Transverse colon (tissue), 4 donors: Measurements from ENCODE around the gene SH3RF3. TPM values are rescaled to one million over a fixed set of nuclear protein-coding genes. Genes with fewer than 3 reads are reported as not detected.

ENCODE experiments used
- DNase-seq: peaks from one replicate; pipeline ENCODE4 v3.0.0-alpha.2; 2019
- H3K27ac ChIP-seq, 4 donors: fragments of 200-600 bp; sonication (generic); 2 replicates each; pipeline ENCODE4 v1.5.1; 2016 to 2018; ENCODE audit warnings: inconsistent platforms in 4 of 4
- H3K27me3 ChIP-seq: fragments of 200-600 bp; sonication (generic); 2 replicates; pipeline ENCODE4 v1.5.1; 2017; ENCODE audit warnings: inconsistent platforms
- H3K36me3 ChIP-seq, 4 donors: fragments of 200-600 bp; sonication (generic); 2 replicates each; pipeline ENCODE4 v1.5.1; 2017 to 2019; ENCODE audit warnings: inconsistent platforms in 4 of 4
- H3K4me1 ChIP-seq, 4 donors: fragments of 200-600 bp; sonication (generic); 2 replicates each; pipeline ENCODE4 v1.5.1; 2017 to 2020; ENCODE audit warnings: inconsistent platforms in 4 of 4
- H3K4me3 ChIP-seq, 4 donors: fragments of 200-600 bp; sonication (generic); 1 replicate in 1 of 4; 2 replicates in 3 of 4; pipeline versions ENCODE4 v1.5.1 to v1.6.1; 2017 to 2019; ENCODE audit warnings: inconsistent platforms in 4 of 4
- H3K9me3 ChIP-seq, 2 donors: fragments of 200-600 bp; sonication (generic); 2 replicates each; pipeline ENCODE4 v1.5.1; 2017 to 2019; ENCODE audit warnings: inconsistent platforms in 2 of 2
- EP300 ChIP-seq: sonication (generic); formaldehyde crosslinking; IDR thresholded peaks from one replicate; pipeline ENCODE4 v1.6.1; 2017; ENCODE audit warnings: antibody characterized with exemption, low read depth
- POLR2A ChIP-seq: fragments of 450-650 bp; IDR thresholded peaks from one replicate; pipeline ENCODE4 v1.6.1; 2016; ENCODE audit warnings: antibody characterized with exemption, mild to moderate bottlenecking, moderate library complexity
- POLR2AphosphoS5 ChIP-seq, 3 donors: sonication (generic); formaldehyde crosslinking; IDR thresholded peaks; one replicate each; pipeline ENCODE4 v1.6.1; 2016; ENCODE audit warnings: antibody characterized with exemption in 3 of 3
- WGBS, 2 donors: methylation state at CpG; one replicate each; pipeline ENCODE4 v1.1.5; 2018; ENCODE audit warnings: low coverage in 1 of 2; 5-methylcytosine and 5-hydroxymethylcytosine counted together
- in situ Hi-C, 4 donors: fragments of 200-750 bp; cut with MboI; loops; one replicate each; pipeline versions ENCODE4 v1.15.0 to v1.15.1; 2017; ENCODE audit warnings: low sequenced_read_pairs in 3 of 4, low pct_ligation_motif_present in 1 of 4, low pct_unique_long_range_greater_than_20kb in 1 of 4
- intact Hi-C: fragments of 100-400 bp; cut with DNase I; formaldehyde crosslinking; loops from one replicate; pipeline ENCODE4 v1.15.1; 2023; ENCODE audit warnings: low total_unique reads
- total RNA-seq, 4 donors: library from RNA; depleted of rRNA; stranded (reverse); fragments of >200 nt; gene quantifications; one replicate each; pipeline ENCODE4 v1.1.0, GENCODE V29; 2016
- TF ChIP-seq, protein P1 (sequence below), 5 experiments: fragments of 200-600 bp in 3 of 5; fragments of 450-650 bp in 2 of 5; sonication (generic) in 3 of 5; IDR thresholded peaks; 1 replicate in 2 of 5; 2 replicates in 3 of 5; pipeline ENCODE4 v1.5.1; 2016 to 2017; ENCODE audit warnings: antibody characterized with exemption in 5 of 5, inconsistent platforms in 3 of 5, mild to moderate bottlenecking in 2 of 5, moderate library complexity in 1 of 5

SH3RF3 gene
- total RNA-seq, 4 donors from 2014 or later: 1.9 to 8.8 (median 2.9) TPM

DNA sequence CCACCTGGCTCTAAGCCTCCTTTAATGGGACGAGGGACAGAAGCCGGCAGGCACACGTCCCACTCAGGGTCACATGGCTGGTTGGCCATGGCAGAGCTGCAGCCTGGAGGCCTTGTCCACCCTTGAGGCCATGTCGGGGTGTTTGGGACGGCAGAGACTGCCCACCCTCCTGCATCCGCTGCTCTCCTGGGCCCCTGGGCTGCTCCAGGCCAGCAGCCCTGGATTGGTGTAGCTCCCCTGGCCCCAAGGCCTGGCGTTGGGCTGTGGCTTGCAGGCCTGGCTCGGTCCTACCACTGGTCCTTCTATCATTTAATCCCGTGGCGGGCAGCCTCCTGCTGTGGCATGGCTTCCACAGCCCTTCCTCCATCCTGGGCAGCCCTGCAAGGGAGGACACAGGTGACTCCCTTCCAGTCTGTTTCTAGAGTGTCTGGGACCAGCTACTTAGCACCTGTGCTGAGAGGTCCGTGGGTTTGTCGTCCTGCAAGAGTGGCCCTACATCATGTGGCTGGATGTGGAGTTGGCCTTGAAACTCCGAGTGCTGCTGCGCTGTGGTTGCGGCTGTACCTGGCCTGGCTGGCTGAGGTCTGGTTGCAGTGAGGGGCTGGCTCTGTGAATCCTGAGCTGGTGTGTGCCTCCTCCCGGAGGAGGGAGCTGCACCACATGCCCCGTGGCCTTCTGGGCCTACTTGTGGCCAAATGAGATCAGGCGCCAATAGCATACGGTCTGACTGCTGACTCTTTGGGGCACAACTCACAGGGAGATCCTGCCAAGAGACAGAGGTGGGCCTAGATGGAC lies 67.3 kb downstream of the SH3RF3 start:
- Histone ChIP-seq H3K4me1 (peaks cover 0 to 9% (median 4%) of the 10 kb centered on the region in 4 donors), H3K4me3 (no peak overlapping the region), H3K36me3 (no peaks in the 10 kb centered on the region), H3K27ac (no peak overlapping the region), H3K9me3 (no peaks in the 10 kb centered on the region), H3K27me3 (no peaks in the 10 kb centered on the region)
- in situ Hi-C loops (no loop called here), intact Hi-C loops (no loop called here)
- no peak for DNase-seq
- 91% methylated on average over 13 of the region's 19 CpGs; no CpG with 5 or more reads in 1 of the 2 donors for WGBS, 2 donors
- no peak for TF ChIP-seq POLR2A
- TF ChIP-seq POLR2AphosphoS5 (IDR thresholded peaks at IDR 0.05): no peak
- TF ChIP-seq EP300: no peak

DNA sequence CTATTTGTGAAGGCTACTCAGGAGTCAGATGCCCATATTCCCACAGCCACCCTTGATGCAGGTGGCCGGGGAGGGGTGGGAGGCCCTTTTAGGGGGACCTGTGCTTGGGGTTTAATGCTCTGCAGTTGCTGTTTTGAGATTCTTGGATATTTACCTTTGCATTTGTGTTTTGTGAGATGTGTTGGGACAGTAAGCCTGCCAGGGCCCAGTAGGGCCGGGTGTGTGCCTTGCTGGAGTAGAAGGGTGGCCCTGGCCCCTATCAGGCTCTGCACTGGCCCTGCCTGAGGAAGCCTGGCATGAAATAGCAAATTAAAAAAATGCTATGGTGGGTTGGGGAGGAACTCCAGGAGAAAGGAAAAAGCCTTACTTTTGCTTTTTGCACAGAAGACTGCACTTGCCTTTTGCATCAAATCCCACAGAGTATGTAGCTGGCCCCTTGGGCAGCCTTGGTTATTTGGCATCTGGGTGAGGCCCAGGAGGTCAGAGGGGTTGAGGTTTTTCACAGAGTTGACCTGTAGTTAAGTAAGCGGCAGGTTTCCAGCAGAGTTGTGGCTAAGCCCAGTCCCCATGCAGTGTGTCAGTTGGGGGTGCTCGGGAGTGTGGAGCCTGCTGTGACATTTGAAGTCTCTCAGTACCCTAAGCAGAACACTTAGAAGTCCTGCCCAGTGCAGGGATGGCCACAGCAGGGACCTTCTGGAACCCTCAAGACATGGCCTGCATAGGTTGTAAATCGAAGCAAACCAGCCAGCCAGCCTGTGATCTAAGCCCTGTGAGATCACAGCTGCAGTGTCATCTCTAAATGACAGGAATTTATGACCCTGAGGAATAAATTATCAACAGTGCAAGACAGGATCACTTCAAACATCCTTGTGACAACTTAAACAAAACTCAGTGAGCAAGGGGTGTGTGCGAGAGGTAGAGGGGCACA lies 68.8 kb downstream of the SH3RF3 start:
- in situ Hi-C loops: no loop called here
- Histone ChIP-seq H3K27me3 (no peaks in the 10 kb centered on the region), H3K9me3 (no peaks in the 10 kb centered on the region), H3K27ac (no peak overlapping the region), H3K4me1 (peaks cover 0 to 9% (median 4%) of the 10 kb centered on the region in 4 donors), H3K4me3 (no peak overlapping the region), H3K36me3 (no peaks in the 10 kb centered on the region)
- intact Hi-C loops: no loop called here
- 78 to 82% methylated on average over 2 to 6 of the region's 6 CpGs for WGBS, 2 donors
- TF ChIP-seq POLR2AphosphoS5 (IDR thresholded peaks at IDR 0.05): no peak
- no peak for TF ChIP-seq EP300
- TF ChIP-seq, protein P1, sequence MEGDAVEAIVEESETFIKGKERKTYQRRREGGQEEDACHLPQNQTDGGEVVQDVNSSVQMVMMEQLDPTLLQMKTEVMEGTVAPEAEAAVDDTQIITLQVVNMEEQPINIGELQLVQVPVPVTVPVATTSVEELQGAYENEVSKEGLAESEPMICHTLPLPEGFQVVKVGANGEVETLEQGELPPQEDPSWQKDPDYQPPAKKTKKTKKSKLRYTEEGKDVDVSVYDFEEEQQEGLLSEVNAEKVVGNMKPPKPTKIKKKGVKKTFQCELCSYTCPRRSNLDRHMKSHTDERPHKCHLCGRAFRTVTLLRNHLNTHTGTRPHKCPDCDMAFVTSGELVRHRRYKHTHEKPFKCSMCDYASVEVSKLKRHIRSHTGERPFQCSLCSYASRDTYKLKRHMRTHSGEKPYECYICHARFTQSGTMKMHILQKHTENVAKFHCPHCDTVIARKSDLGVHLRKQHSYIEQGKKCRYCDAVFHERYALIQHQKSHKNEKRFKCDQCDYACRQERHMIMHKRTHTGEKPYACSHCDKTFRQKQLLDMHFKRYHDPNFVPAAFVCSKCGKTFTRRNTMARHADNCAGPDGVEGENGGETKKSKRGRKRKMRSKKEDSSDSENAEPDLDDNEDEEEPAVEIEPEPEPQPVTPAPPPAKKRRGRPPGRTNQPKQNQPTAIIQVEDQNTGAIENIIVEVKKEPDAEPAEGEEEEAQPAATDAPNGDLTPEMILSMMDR (IDR thresholded peaks at IDR 0.05): no peak
- no peak for TF ChIP-seq POLR2A
- DNase-seq: no peak

DNA sequence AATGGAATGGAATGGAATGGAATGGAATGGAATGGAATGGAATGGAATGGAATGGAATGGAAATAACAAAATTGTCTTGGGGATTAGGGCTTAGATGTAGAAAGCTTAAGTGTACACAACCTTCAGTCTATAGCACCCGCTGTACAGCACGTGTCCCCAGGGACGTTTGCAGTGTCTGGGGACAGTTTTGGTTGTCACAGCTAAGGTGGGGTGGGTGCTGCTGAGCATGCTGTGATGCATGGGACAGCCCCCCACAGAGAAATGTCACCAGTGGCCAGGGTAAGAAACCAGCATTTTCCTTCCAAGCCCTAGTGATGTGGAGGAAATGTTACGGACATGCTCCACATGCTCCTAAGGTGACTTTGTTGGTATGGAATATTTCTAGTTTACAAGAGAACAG lies 70.8 kb downstream of the SH3RF3 start:
- H3K27ac ChIP-seq: no peak overlapping the region
- H3K4me3 ChIP-seq: no peak overlapping the region
- peaks cover 0 to 9% (median 4%) of the 10 kb centered on the region in 4 donors for H3K4me1 ChIP-seq
- H3K36me3 ChIP-seq: no peaks in the 10 kb centered on the region
- no peak for DNase-seq
- 88 to 100% methylated on average over 1 to 4 of the region's 4 CpGs for WGBS, 2 donors
- H3K9me3 ChIP-seq: no peaks in the 10 kb centered on the region
- H3K27me3 ChIP-seq: no peaks in the 10 kb centered on the region
- intact Hi-C loops: no loop called here
- in situ Hi-C loops: no loop called here
- TF ChIP-seq EP300 (no peak), POLR2A (no peak), POLR2AphosphoS5 (IDR thresholded peaks at IDR 0.05) (no peak)
- TF ChIP-seq, protein P1 (IDR thresholded peaks at IDR 0.05): no peak

DNA sequence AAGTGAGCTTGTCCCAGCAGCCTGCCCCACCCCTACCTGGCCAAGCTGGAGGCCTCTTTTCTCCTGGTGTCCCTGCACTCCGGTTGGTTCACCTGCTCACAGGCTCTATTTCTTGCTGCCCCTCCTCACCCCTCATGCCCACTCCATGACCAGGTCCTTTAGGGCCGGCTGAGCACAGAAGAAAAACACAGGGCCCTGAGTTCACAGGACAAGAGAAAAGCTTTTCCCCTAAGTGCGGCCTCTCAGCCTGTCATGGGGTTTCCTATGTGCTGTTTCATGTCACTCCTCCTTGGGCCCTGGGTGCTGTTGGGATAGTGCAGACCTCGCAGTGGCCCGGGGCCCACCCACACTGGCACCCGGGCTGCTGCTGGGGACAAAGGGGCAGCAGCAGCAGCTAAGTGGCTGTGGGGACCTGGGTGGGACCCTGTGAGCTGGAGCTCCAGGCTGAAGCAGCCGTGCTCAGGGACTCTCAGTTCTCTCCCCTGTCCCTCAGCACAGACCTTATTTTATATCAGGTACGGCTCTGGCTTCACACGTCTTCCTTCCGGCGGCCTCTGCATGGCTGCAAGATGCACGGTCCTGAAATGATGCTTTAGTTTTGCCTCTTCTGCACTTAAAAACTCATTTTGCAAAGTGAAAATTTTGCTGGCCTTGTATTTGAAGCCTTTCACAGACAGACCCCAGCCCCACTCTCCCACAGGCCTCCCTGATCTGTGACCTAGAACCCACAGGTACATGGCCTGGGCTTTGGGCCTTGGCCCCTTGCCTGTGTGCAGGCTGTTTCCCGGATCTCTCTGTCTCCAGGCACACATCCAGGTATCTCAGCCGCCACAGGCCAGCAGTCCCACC lies 71.8 kb downstream of the SH3RF3 start:
- H3K27me3 ChIP-seq: no peaks in the 10 kb centered on the region
- in situ Hi-C loops: no loop called here
- H3K4me3 ChIP-seq: no peak overlapping the region
- TF ChIP-seq EP300: no peak
- TF ChIP-seq, protein P1 (IDR thresholded peaks at IDR 0.05): no peak
- no peak for TF ChIP-seq POLR2AphosphoS5 (IDR thresholded peaks at IDR 0.05)
- TF ChIP-seq POLR2A: no peak
- WGBS, 2 donors: 83 to 85% methylated on average over 9 to 14 of the region's 14 CpGs
- H3K27ac ChIP-seq: no peak overlapping the region
- H3K36me3 ChIP-seq: no peaks in the 10 kb centered on the region
- DNase-seq: no peak
- peaks cover 0 to 8% (median 2%) of the 10 kb centered on the region in 4 donors for H3K4me1 ChIP-seq
- intact Hi-C loops: no loop called here
- no peaks in the 10 kb centered on the region for H3K9me3 ChIP-seq
